DMS153 treated with DMSO at 0.1 percent for 48 hours (cell line): ENCODE results near the gene TEAD1.

ENCODE experiments used
- DNase-seq: peaks from one replicate; lab custom pipeline; 2025; ENCODE audit not compliant: unreplicated experiment; lab: John Stamatoyannopoulos, UW

Gene TEAD1

DNA sequence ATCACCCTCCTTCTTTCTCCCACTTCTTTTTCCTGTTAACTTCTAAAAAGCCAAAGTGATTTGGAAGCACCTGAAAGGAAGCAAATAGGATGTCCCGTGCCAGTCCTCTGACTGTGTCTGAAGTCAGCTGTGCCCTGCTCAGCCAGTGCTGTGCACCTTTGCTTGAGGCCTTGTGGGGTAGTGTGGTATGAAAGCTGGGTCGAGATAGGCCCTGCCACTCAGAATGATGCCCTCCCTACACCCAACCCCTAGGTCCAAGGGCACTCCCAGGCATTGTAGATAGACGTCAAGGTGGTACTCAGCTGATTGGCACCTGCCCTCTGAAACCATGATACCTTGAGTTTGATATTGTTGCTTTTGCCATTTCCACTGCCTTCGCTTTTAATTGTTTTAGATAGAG lies 251.3 kb downstream of the TEAD1 start:
- no peak for DNase-seq

GRCh38 chr11:12927221-12927620 lies 253.0 kb downstream of the TEAD1 start:
- no peak for DNase-seq

GRCh38 chr11:12927886-12928285 lies 253.7 kb downstream of the TEAD1 start:
- DNase-seq, result no peak

GRCh38 chr11:12930850-12931249 lies 256.6 kb downstream of the TEAD1 start:
- no peak for DNase-seq

DNA sequence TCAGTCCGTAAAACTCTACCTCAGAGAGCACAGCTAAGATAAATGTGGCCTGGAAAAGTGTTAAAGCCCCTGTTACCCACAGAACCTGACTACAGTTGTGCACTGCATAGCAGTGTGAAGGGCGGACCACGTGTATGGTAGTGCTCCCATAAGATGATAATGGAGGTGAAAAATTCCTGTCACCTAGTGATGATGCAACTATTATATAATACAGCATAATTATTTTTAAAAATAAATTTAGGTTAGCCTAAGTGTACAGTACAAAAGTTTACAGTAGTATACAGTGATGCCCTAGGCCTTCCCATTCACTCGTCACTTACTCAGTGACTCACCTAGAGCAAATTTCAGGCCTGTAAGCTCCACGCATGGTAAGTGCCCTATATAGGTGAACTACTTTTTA lies 258.3 kb downstream of the TEAD1 start:
- DNase-seq, result no peak

GRCh38 chr11:12936200-12936599 lies 262.0 kb downstream of the TEAD1 start:
- DNase-seq, result no peak

GRCh38 chr11:12938590-12939247 lies 264.5 kb downstream of the TEAD1 start:
- DNase-seq, result no peak

GRCh38 chr11:12941671-12942070 lies 267.4 kb downstream of the TEAD1 start:
- no peak for DNase-seq

DNA sequence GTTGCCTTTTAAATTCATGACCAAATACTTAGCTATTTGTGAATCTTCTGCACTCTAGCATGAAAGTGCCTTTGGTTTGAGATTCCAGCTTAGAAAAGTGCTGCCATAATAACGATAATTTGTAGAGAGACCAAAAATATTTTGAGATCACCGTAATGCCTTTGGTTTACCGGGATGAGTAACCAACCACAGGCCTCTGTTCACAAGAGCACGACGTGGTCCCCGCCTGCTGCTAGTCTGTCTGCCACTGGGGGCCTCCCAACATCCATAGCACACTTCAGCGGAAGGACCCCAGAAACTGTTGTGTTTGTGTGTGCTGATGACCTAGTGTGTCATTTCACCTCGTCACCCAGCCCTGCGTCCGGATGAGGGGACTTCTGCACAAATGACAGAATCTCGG lies 267.9 kb downstream of the TEAD1 start:
- DNase-seq, result no peak

- no peak for DNase-seq
Measured at GRCh38 chr11:12943311-12943710, 269.1 kb downstream of the TEAD1 start.

DNA sequence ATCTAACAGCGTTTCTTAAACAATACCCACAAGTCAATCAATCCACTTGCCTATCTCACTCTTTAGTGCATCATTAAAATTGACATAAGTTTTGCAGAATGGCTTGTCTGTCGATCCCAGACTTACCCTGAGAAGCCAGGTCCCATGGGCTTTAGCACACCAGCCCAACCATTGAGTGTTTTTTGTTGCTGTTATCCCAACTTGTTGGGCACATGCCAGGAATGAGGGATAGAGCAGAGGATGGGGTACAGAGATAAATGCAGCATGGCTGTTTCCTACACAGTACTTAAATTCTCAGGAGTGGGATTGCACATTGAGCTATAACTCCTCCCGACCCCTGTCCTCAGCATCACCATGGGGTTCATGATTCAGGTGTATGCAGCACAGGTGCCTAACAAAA lies 270.7 kb downstream of the TEAD1 start:
- DNase-seq, result no peak

DNA sequence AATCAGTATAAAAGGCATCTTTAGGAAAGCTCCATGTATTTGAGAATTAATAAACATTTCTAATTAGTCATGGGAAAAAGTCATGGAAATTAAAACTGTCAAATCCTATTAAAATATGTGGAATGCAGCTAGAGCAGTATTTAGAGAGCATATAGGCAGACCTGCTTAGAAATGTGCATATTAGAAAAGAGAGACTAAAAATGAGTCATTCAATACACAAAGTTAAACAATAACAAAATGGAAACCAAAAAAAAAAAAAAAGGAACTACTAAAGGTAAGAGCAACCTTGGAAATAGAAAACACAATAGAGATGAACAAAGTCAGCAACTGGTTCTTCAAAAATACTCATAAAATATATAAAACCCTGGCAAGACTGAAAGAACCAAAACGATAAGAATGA lies 275.2 kb downstream of the TEAD1 start:
- DNase-seq, result no peak

- no peak for DNase-seq
Measured at GRCh38 chr11:12950670-12951069, 276.4 kb downstream of the TEAD1 start.

GRCh38 chr11:12951376-12951775 lies 277.2 kb downstream of the TEAD1 start:
- DNase-seq, result no peak

- no peak for DNase-seq
Measured at GRCh38 chr11:12952094-12952493, 277.9 kb downstream of the TEAD1 start.

- no peak for DNase-seq
Measured at GRCh38 chr11:12958986-12959385, 284.8 kb downstream of the TEAD1 start.

- DNase-seq, result no peak
Measured at GRCh38 chr11:12961615-12962014, 287.4 kb downstream of the TEAD1 start.

DNA sequence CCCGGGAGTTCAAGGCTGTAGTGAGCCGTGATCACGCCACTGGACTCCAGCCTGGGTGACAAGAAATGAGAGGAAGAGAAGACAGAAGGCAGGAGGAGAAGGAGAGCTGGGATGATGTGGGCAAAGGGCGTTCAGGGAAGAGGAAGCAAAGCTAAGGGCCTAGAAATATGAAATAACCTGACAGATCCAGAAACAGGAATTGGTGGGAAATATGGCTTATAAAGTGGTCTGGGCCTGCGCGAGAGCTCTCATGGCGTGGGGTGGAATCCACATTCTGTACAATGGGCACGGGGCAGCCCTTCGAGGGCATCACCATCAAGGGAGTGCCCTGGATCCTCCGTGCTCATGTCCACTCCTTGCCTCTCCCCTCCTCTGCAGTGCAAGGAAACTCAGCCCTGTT lies 288.1 kb downstream of the TEAD1 start:
- no peak for DNase-seq

DNA sequence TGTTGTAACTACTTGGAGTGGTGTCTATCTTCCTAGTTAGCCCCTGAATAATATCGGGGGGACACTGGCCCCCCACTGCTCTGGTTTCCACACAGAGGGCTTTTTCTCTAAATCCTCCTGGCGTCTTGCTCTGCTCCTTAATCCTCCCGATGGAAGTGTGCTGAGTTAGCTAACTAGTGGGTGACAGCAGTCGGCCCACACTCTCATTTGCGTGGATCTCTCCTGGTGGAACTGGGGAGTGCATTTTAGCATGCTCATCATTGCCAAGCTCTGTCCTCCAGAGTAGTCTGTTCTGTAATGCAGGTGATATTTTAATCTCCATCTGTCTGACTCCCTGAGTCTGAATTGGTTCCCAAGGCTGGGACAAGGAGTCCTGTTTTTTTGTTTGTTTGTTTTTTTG lies 288.8 kb downstream of the TEAD1 start:
- no peak for DNase-seq

- DNase-seq, result no peak
Measured at GRCh38 chr11:12963792-12964536, 289.7 kb downstream of the TEAD1 start.

DNA sequence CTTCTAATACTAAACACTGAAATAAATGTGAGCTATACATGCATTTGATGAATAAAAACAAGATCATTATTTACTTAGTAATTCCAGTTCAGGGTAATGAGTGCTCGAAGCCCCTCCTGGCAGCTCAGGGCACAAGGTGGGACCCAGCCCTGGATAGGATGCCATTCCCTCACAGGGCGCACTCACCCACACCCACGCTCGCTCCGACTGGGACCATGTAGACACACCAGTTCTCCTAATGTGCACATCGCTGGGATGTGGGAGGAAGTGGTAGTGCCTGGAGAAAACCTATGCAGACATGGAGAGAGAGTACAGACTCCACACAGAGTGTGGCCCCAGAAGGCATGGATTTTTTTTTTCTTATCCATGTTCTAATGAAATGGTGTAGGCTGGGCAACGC lies 290.4 kb downstream of the TEAD1 start:
- no peak for DNase-seq

- no peak for DNase-seq
Measured at GRCh38 chr11:12966002-12966401, 291.8 kb downstream of the TEAD1 start.

GRCh38 chr11:12968101-12968500 lies 293.9 kb downstream of the TEAD1 start:
- DNase-seq, result no peak
